Sigmoid colon (tissue), 7 donors: ENCODE results near the gene PLK3. TPM values are rescaled to one million over a fixed set of nuclear protein-coding genes. Genes with fewer than 3 reads are reported as not detected.
A peak's percentile ranks its signal among the peaks of the same experiment; 100 is the strongest.

Source experiments
- DNase-seq: peaks from one replicate; pipeline ENCODE4 v3.0.0-alpha.2; 2019
- H3K27ac ChIP-seq, 4 donors: fragments of 200-600 bp; sonication (generic); one replicate each; pipeline ENCODE4 v1.5.1; 2016 to 2019; ENCODE audit warnings: mild to moderate bottlenecking in 1 of 4
- H3K27me3 ChIP-seq, 3 donors: fragments of 200-600 bp; sonication (generic); one replicate each; pipeline ENCODE4 v1.5.1; 2019; ENCODE audit warnings: mild to moderate bottlenecking in 1 of 3
- H3K36me3 ChIP-seq, 4 donors: fragments of 200-600 bp; sonication (generic); one replicate each; pipeline ENCODE4 v1.5.1; 2016 to 2019
- H3K4me1 ChIP-seq, 4 donors: fragments of 200-600 bp; sonication (generic); one replicate each; pipeline ENCODE4 v1.5.1; 2017 to 2019
- H3K4me3 ChIP-seq, 4 donors: fragments of 200-600 bp; sonication (generic); one replicate each; pipeline ENCODE4 v1.5.1; 2017 to 2019; ENCODE audit warnings: mild to moderate bottlenecking in 2 of 4, moderate library complexity in 1 of 4
- H3K9me3 ChIP-seq, 4 donors: fragments of 200-600 bp in 3 of 4; sonication (generic) in 3 of 4; one replicate each; pipeline versions ENCODE4 v1.5.1 to v1.6.1; 2013 to 2019
- EP300 ChIP-seq, 4 donors: sonication (generic); formaldehyde crosslinking; IDR thresholded peaks; one replicate each; pipeline ENCODE4 v1.6.1; 2017; ENCODE audit warnings: antibody characterized with exemption in 4 of 4
- POLR2A ChIP-seq, 2 donors: fragments of 450-650 bp; IDR thresholded peaks; one replicate each; pipeline ENCODE4 v1.6.1; 2016; ENCODE audit warnings: antibody characterized with exemption in 2 of 2, mild to moderate bottlenecking in 2 of 2, moderate library complexity in 2 of 2
- POLR2AphosphoS5 ChIP-seq, 4 donors: sonication (generic); formaldehyde crosslinking; IDR thresholded peaks; one replicate each; pipeline ENCODE4 v1.6.1; 2017; ENCODE audit warnings: antibody characterized with exemption in 4 of 4
- WGBS, 2 donors: extraction: QIAGEN DNeasy Blood & Tissue Kit; methylation state at CpG; one replicate each; pipeline ENCODE4 v1.1.7; 2013; 5-methylcytosine and 5-hydroxymethylcytosine counted together
- intact Hi-C: fragments of 100-400 bp; cut with DNase I; formaldehyde crosslinking; loops from one replicate; pipeline ENCODE4 v1.15.1; 2023
- polyA plus RNA-seq, 3 donors: library from polyadenylated mRNA; stranded (reverse); fragments of 200-250 nt; gene quantifications; one replicate each; pipeline ENCODE4 v1.2.3, GENCODE V29; 2013
- total RNA-seq, 4 donors: library from RNA; depleted of rRNA; stranded (reverse); fragments of >200 nt; gene quantifications; one replicate each; pipeline ENCODE4 v1.1.0, GENCODE V29; 2016
- TF ChIP-seq, protein P1 (sequence below), 4 experiments: fragments of 450-650 bp in 3 of 4; fragments of 200-600 bp in 1 of 4; IDR thresholded peaks; one replicate each; pipeline ENCODE4 v1.5.1; 2016 to 2019; ENCODE audit warnings: antibody characterized with exemption in 4 of 4, mild to moderate bottlenecking in 3 of 4, moderate library complexity in 2 of 4
- donor health status: healthy with polysubstance abuse.
- donor health status: Bipolar disorder and iron deficiency.
- donor health status: healthy.

The PLK3 gene
- total and polyA plus RNA-seq, 7 donors = 7.2 to 28.1 (median 10.2) TPM

DNA sequence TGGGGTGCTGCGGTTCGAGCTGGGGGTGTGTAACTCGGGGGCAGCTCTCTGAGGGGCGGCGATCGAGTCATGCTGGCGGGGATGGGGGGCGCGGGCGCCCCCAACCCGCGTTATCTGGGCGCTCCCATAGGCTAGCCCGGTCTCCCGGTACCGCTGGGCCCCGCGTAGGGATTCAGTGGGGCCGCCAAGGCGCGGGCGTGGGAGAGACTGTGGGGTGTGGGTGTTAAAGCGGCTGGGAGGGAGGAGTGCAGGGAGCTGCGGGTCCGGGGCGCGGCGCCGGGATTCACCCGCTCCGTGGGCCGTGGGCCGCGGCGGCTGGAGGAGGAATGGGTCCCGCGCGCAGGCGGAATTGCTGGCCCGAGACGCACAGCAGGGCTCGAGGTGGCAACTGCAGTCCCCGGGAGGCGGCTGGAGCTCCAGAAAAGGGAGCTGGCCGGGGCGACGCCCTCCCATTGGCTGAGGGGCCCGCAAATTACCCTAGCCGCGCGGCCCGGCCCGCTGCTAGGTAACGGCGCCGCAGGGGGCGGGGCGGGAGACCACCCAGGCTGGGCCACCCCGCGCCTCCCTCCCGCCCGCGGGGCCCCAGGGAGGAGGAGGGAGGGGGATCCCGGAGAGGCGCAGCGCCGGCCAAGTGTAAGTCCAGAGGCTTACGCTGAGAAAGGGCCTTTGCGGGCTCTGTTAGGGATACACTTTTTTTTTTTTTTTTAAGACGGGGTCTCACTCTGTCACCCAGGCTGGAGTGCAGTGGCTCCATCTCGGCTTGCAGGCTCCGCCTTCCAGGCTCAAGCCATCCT, 42.9 kb downstream of the PLK3 start, which contains the start of gene PTCH2:
Gene PTCH2, minus strand, starts transcription at position 392 of the 794 bp plus-strand sequence. Its CDS starts 321 bp downstream, at position 71.
- Histone ChIP-seq H3K9me3 (no peaks in the 10 kb centered on the region), H3K27ac (peak within 1 kb of the TSS; percentile 66 to 82 (median 76)), H3K27me3 (no peaks in the 10 kb centered on the region), H3K4me1 (peaks cover 0 to 18% (median 6%) of the 10 kb centered on the region in 4 donors), H3K4me3 (peak within 1 kb of the TSS; percentile 54 to 77 (median 60)), H3K36me3 (no peaks in the 10 kb centered on the region)
- TF ChIP-seq POLR2AphosphoS5 (IDR thresholded peaks at IDR 0.05) (peak; percentile 62 to 75 (median 71)), EP300 (IDR thresholded peaks at IDR 0.05) (no peak), POLR2A (IDR thresholded peaks at IDR 0.05) (peak in 1 of 2 donors; percentile 17)
- TF ChIP-seq, protein P1, sequence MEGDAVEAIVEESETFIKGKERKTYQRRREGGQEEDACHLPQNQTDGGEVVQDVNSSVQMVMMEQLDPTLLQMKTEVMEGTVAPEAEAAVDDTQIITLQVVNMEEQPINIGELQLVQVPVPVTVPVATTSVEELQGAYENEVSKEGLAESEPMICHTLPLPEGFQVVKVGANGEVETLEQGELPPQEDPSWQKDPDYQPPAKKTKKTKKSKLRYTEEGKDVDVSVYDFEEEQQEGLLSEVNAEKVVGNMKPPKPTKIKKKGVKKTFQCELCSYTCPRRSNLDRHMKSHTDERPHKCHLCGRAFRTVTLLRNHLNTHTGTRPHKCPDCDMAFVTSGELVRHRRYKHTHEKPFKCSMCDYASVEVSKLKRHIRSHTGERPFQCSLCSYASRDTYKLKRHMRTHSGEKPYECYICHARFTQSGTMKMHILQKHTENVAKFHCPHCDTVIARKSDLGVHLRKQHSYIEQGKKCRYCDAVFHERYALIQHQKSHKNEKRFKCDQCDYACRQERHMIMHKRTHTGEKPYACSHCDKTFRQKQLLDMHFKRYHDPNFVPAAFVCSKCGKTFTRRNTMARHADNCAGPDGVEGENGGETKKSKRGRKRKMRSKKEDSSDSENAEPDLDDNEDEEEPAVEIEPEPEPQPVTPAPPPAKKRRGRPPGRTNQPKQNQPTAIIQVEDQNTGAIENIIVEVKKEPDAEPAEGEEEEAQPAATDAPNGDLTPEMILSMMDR (IDR thresholded peaks at IDR 0.05) = no peak
- peak; percentile 93 for DNase-seq
- intact Hi-C loops = loop anchor here (5.0 kb wide), 3 partner anchors 144 to 459 kb away; partner anchors contain the start of genes EIF2B3, HECTD3 and UROD
- 2% methylated on average over 72 of the region's 72 CpGs for WGBS, 2 donors

DNA sequence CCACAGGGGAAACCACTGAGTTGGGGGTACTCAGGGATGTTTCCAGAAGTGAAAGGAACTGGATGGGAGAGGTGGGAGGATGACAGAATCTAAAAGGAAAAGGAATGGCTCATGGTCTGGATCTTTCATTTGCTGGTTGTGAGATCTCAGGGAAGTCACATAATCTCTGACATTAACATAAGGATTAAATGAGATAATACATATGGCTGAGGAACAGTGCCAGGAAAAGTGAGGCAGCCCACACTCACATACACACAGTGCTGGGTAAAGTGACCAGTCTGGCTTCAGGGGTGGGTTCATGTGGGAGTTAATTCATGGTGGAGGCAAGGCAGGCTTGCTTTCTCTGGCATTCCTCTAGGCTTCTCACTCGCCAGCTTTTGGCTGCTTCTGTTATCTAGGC, 46.8 kb downstream of the PLK3 start:
- intact Hi-C loops = no loop called here
- TF ChIP-seq POLR2AphosphoS5 (IDR thresholded peaks at IDR 0.05) (no peak), EP300 (IDR thresholded peaks at IDR 0.05) (no peak), POLR2A (IDR thresholded peaks at IDR 0.05) (no peak)
- TF ChIP-seq, protein P1 (IDR thresholded peaks at IDR 0.05) = no peak

DNA sequence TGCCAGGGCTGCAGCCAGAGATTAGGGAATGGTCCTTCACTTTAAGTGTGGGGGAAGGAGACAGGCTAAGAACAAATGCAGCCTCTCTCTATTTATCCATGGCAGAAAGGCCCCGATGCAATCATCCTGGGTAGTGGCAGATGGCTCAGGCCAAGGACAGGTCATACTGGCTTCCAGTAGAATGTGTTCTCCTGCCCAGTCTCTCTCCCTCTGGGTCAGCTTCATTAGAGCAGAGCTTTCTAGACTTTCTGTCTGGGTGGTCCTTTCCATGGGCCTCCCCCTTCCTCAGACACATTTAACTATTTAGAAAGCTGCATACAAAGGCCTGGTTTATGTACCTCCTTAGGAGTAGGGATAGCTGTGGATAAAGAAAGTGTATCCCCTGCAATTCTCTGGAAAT, 47.7 kb downstream of the PLK3 start:
- Histone ChIP-seq H3K9me3 (no peaks in the 10 kb centered on the region), H3K4me3 (no peak overlapping the region), H3K27ac (no peak overlapping the region), H3K27me3 (no peaks in the 10 kb centered on the region), H3K36me3 (peaks cover 0 to 10% (median 0%) of the 10 kb centered on the region in 4 donors), H3K4me1 (peaks cover 0 to 8% (median 3%) of the 10 kb centered on the region in 4 donors)
- intact Hi-C loops = no loop called here
- no peak for DNase-seq
- no peak for TF ChIP-seq EP300 (IDR thresholded peaks at IDR 0.05)
- TF ChIP-seq, protein P1 (IDR thresholded peaks at IDR 0.05) = no peak
- no peak for TF ChIP-seq POLR2AphosphoS5 (IDR thresholded peaks at IDR 0.05)
- TF ChIP-seq POLR2A (IDR thresholded peaks at IDR 0.05) = no peak
- WGBS, 2 donors = 92 to 93% methylated on average over 1 of the region's 1 CpG

More for the DNA sequence above, 46.8 kb downstream of the PLK3 start:
- Histone ChIP-seq H3K4me3 (no peak overlapping the region), H3K27me3 (no peaks in the 10 kb centered on the region), H3K27ac (no peak overlapping the region), H3K4me1 (peaks cover 0 to 17% (median 6%) of the 10 kb centered on the region in 4 donors), H3K9me3 (no peaks in the 10 kb centered on the region), H3K36me3 (peaks cover 0 to 10% (median 0%) of the 10 kb centered on the region in 4 donors)
- 93 to 96% methylated on average over 1 of the region's 1 CpG for WGBS, 2 donors
- no peak for DNase-seq

DNA sequence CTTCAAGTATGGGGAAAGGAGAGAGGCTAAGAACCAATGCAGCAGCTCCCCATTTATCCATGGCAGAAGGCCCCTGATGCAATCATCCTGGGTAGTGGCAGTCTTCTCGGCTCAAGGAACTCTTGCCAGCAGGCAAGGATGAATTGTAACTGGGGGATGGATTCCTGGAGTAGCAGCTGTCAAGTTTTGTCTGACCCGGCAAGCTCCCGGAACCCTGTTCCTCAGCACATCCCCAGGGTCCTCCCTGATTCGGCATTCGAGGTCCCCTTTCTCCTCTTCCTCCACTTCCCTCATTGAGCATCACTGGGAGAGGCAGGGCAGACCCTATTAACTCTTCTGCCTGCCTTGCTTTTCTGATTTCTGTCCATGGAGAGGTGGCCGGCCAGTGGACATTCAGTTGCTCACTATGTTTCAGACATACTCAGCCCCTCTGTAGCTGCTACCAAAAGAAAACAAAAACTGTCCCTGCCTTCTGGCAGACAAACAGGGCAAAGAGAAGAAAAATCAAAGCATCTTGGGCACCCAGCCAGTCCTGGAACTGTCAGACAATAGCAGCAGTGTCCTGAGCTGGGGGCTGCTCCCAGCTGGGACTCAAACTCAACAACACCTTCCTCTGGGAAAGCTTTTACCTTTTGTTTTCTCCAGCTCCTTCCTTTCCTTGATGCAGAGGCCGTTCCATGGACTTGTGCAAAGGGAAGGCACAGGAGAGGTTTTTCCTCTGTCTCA, 48.4 kb downstream of the PLK3 start:
- H3K27me3 ChIP-seq = no peaks in the 10 kb centered on the region
- peaks cover 0 to 10% (median 0%) of the 10 kb centered on the region in 4 donors for H3K36me3 ChIP-seq
- peaks cover 0 to 2% (median under 1%) of the 10 kb centered on the region in 4 donors for H3K4me1 ChIP-seq
- 86 to 89% methylated on average over 7 of the region's 7 CpGs for WGBS, 2 donors
- H3K27ac ChIP-seq = no peak overlapping the region
- no peak overlapping the region for H3K4me3 ChIP-seq
- H3K9me3 ChIP-seq = no peaks in the 10 kb centered on the region
- no peak for DNase-seq
- TF ChIP-seq, protein P1 (IDR thresholded peaks at IDR 0.05) = no peak
- TF ChIP-seq POLR2AphosphoS5 (IDR thresholded peaks at IDR 0.05) = no peak
- TF ChIP-seq POLR2A (IDR thresholded peaks at IDR 0.05) = no peak
- no peak for TF ChIP-seq EP300 (IDR thresholded peaks at IDR 0.05)
- intact Hi-C loops = no loop called here
